Activated B cell treated with CpG ODN at 0.5 μM for 24 hours (primary cell): ENCODE measurements around the gene CARD11. TPM values are rescaled to one million over a fixed set of nuclear protein-coding genes. Genes with fewer than 3 reads are reported as not detected.
"Not testable (repeated sequence)": the region's sequence is repeated elsewhere in the genome, so short reads cannot be mapped to it uniquely, and the experiment has no call there.

Experiments
- ATAC-seq: fragments of 200-7000 bp; cut with Tn5 transposase; one replicate; pipeline ENCODE4 v1.10.0; 2021; ENCODE audit warnings: low read depth, mild to moderate bottlenecking, moderate library complexity
- CTCF ChIA-PET: fragments of 350-600 bp; sonication (Branson Sonifier 250); formaldehyde crosslinking; loops from one replicate; lab custom pipeline; 2021; ENCODE audit warnings: antibody characterized with exemption; lab: Charles Lee
- POLR2A ChIA-PET: fragments of 350-600 bp; sonication (Branson Sonifier 250); formaldehyde crosslinking; loops from one replicate; lab custom pipeline; 2021; ENCODE audit warnings: antibody characterized with exemption; lab: Charles Lee
- DNase-seq: peaks from one replicate; pipeline ENCODE4 v3.0.0; 2022
- H3K27ac Mint-ChIP-seq: one replicate; pipeline ENCODE4 v1.8.0; 2020; ENCODE audit warnings: mixed read lengths
- H3K27me3 Mint-ChIP-seq: one replicate; pipeline ENCODE4 v1.8.0; 2021; ENCODE audit warnings: mixed read lengths
- H3K36me3 Mint-ChIP-seq: one replicate; pipeline ENCODE4 v1.8.0; 2021; ENCODE audit warnings: low read depth, mixed read lengths
- H3K4me1 Mint-ChIP-seq: one replicate; pipeline ENCODE4 v1.8.0; 2021; ENCODE audit warnings: mixed read lengths
- H3K4me3 Mint-ChIP-seq: one replicate; pipeline ENCODE4 v1.8.0; 2020; ENCODE audit warnings: mild to moderate bottlenecking, mixed read lengths
- H3K9me3 Mint-ChIP-seq: one replicate; pipeline ENCODE4 v1.8.0; 2020; ENCODE audit warnings: mixed read lengths
- intact Hi-C: fragments of 100-400 bp; cut with micrococcal nuclease; formaldehyde crosslinking; loops from one replicate; pipeline ENCODE4 v1.15.1; 2024
- total RNA-seq: library from RNA; stranded (reverse); gene quantifications from 2 replicates; pipeline ENCODE4 v1.2.3, GENCODE V29; 2022
- TF ChIP-seq, protein P1 (sequence below): fragments of 200-600 bp; IDR thresholded peaks from one replicate; pipeline ENCODE4 v1.8.0; 2022; ENCODE audit warnings: antibody characterized with exemption, mild to moderate bottlenecking

Gene CARD11
- total RNA-seq, 1 donor from 2014 or later: 114 TPM

DNA sequence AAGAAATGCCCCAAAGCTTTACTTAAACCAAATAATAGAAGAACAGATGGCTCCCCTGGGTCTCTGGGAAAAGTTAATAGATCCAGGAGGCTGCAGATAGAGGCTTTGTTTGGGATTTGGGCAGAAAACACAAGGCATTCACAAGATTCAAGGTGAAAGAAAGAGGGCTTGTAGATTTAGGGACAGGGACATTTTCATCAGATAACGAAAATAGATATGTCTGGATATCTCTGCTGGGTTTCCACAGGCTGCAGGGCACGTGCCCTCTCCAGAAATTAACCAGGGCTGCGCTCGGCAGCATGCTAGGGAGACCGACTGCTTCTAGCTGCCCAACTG lies 14.9 kb downstream of the CARD11 start:
- Mint-ChIP-seq H3K36me3 (peaks cover 75% of the 10 kb centered on the region), H3K9me3 (peaks cover 2% of the 10 kb centered on the region), H3K4me1 (peaks cover 50% of the 10 kb centered on the region), H3K27me3 (no peaks in the 10 kb centered on the region), H3K27ac (peak overlapping the region; percentile 12), H3K4me3 (no peak overlapping the region)
- TF ChIP-seq, protein P1, sequence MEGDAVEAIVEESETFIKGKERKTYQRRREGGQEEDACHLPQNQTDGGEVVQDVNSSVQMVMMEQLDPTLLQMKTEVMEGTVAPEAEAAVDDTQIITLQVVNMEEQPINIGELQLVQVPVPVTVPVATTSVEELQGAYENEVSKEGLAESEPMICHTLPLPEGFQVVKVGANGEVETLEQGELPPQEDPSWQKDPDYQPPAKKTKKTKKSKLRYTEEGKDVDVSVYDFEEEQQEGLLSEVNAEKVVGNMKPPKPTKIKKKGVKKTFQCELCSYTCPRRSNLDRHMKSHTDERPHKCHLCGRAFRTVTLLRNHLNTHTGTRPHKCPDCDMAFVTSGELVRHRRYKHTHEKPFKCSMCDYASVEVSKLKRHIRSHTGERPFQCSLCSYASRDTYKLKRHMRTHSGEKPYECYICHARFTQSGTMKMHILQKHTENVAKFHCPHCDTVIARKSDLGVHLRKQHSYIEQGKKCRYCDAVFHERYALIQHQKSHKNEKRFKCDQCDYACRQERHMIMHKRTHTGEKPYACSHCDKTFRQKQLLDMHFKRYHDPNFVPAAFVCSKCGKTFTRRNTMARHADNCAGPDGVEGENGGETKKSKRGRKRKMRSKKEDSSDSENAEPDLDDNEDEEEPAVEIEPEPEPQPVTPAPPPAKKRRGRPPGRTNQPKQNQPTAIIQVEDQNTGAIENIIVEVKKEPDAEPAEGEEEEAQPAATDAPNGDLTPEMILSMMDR: no peak
- intact Hi-C loops: no loop called here
- ChIA-PET POLR2A (no interaction called here), CTCF (no interaction called here)
- no peak for ATAC-seq
- no peak for DNase-seq

DNA sequence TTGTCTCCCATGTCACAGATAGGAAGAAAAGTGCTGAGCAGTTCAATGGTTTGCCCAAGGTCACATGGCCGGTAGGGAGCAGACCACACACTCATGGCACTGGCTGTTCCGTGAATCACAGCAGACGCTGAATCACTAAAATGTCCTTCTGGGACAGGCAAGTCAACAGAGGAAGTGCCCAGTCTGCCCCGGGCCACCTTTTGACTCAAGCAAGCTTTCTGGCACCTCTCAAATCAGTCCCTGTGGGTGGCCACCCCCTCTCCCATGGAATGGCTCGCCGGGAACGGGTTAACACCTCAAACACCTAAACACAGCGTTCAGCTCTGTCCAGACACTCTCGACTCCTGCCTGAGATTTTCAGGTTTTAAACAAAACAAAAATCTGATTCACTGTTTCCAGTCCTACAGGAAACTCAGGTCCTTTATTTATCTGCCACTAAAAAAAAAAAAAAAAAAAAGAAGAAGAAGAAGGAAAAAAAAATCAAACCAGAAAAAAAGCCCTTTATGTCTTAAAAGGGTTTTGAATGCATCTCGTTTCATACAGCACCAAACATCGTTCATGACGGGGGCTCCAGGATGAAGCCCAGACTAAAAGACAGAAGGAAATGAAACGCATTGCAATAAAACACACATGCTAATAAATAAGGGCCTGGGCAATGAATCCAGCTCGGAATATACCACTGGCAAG lies 15.5 kb downstream of the CARD11 start:
- POLR2A ChIA-PET: interaction anchor here (0.9 kb wide), 1 partner anchor 12 kb away, joined by 11 read pairs; no protein-coding TSS in a partner anchor

DNA sequence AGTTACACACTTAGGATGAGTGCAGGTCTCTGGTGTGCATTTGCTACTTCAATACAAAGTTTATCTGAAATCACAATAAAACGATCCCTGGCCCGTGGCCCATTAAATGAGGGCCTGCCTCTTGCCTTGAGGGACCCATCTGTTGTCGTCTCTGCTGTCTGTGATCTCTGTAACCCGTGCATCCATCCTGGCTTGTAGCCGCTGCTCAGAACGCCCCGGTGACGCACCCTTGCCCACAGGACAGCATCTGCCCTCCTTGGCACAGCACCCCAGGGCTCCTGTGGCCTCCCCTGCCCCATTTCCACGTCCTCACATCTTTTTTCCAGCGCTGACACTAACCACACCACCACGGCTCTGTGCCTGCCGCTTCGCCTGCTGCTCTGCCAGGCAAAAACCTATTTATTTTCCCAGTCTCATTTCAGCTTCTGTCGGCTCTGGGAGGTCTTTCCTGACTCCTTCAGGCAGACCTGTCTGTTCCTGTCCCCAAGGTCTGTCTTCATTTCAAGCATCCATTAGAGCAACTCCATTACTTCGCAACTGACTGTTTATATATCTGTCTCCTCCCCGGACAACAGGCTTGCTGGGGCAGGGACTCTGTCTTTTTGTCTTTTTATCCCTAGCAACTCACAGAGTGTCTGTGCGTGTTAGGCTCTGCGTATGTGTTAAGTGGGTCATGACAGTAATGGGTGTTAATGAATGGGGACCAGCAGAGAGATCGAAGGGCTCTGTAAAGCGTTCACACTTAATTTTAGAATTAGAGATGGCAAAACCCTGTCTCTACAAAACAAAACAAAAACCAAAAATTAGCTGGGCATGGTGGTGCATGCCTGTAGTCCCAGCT lies 16.4 kb downstream of the CARD11 start:
- intact Hi-C loops: no loop called here
- no peak for ATAC-seq
- H3K9me3 Mint-ChIP-seq: peaks cover 3% of the 10 kb centered on the region
- H3K36me3 Mint-ChIP-seq: peaks cover 75% of the 10 kb centered on the region
- no peak overlapping the region for H3K4me3 Mint-ChIP-seq
- ChIA-PET CTCF (no interaction called here), POLR2A (interaction anchor here (0.9 kb wide), 1 partner anchor 13 kb away, joined by 11 read pairs; no protein-coding TSS in a partner anchor)
- peaks cover 40% of the 10 kb centered on the region for H3K4me1 Mint-ChIP-seq
- DNase-seq: no peak
- peak overlapping the region; percentile 52 for H3K27ac Mint-ChIP-seq
- TF ChIP-seq, protein P1: no peak
- H3K27me3 Mint-ChIP-seq: no peaks in the 10 kb centered on the region

More for the DNA sequence above, 15.5 kb downstream of the CARD11 start:
- H3K4me3 Mint-ChIP-seq: peak overlapping the region; percentile 20
- DNase-seq: no peak
- ATAC-seq: peak; percentile 25
- peak overlapping the region; percentile 59 for H3K27ac Mint-ChIP-seq
- intact Hi-C loops: no loop called here
- peaks cover 72% of the 10 kb centered on the region for H3K36me3 Mint-ChIP-seq
- TF ChIP-seq, protein P1: no peak
- peaks cover 46% of the 10 kb centered on the region for H3K4me1 Mint-ChIP-seq
- H3K27me3 Mint-ChIP-seq: no peaks in the 10 kb centered on the region
- CTCF ChIA-PET: no interaction called here
- peaks cover 2% of the 10 kb centered on the region for H3K9me3 Mint-ChIP-seq

DNA sequence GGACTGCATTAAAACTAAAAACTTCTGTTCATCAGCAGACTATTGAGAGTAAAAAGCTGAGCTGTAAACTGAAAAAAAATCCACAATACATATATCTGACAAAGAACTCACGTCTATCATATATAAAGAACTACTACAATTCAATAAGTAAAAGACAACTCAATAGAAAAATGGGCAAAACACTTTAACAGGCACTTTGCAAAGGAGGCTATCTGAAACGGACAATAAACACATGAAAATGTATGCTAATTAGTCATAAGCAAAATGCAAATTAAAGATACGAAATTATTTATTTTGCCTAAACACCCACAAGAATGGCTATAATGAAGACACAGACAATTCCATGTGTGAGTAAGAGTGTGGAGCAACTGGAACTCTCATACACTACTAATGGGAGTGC lies 18.1 kb downstream of the CARD11 start:
- ChIA-PET POLR2A (interaction anchor here (0.6 kb wide), 1 partner anchor 1708 kb away, joined by 3 read pairs; no protein-coding TSS in a partner anchor), CTCF (no interaction called here)
- Mint-ChIP-seq H3K9me3 (peaks cover 16% of the 10 kb centered on the region), H3K27ac (no peak overlapping the region), H3K4me1 (peaks cover 43% of the 10 kb centered on the region), H3K4me3 (no peak overlapping the region), H3K27me3 (no peaks in the 10 kb centered on the region), H3K36me3 (peaks cover 77% of the 10 kb centered on the region)
- ATAC-seq (no peak), DNase-seq (no peak)
- intact Hi-C loops: no loop called here
- TF ChIP-seq, protein P1: no peak

DNA sequence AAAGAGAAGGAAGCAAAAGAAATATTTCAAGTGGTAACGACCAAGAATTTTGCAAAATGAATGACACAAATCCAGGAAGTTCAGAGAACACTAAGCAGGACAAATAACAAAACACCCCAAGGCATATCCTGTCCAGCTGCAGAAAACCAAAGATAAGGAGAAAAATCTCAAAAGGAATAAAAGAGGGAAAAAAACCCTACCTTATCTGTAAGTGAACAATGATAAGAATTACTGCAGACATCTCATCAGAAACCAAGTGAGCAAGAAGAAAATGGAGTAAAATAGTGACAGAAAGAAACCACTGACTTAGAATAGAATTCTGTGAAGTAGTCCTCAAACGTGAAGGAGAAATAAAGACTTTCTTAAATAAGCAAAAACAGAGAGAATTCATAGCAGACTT lies 21.8 kb downstream of the CARD11 start:
- no peak for DNase-seq
- Mint-ChIP-seq H3K27ac (peak overlapping the region; percentile 25), H3K36me3 (peaks cover 76% of the 10 kb centered on the region), H3K4me3 (no peak overlapping the region), H3K4me1 (peaks cover 28% of the 10 kb centered on the region), H3K9me3 (peaks cover 24% of the 10 kb centered on the region), H3K27me3 (no peaks in the 10 kb centered on the region)
- ATAC-seq: no peak
- TF ChIP-seq, protein P1: no peak
- POLR2A ChIA-PET: no interaction called here
- intact Hi-C loops: loop anchor here (5.0 kb wide), 1 partner anchor 45 kb away; no protein-coding TSS in a partner anchor
- CTCF ChIA-PET: no interaction called here

DNA sequence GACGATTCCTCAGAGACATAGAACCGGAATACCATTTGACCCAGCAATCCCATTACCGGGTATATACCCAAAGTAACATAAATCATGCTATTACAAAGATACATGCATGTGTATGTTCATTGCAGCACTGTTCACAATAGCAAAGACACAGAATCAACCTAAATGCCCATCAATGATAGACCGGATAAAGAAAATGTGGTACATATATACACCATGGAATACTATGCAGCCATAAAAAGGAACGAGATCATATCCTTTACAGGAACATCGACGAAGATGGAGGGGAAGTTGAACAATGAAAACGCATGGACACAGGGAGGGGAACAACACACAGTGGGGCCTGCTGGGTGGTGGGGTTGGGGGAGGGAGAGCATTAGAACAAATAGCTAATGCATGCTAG lies 22.4 kb downstream of the CARD11 start:
- H3K27ac Mint-ChIP-seq, CTCF ChIA-PET, ATAC-seq, DNase-seq, H3K27me3 Mint-ChIP-seq, H3K4me3 Mint-ChIP-seq, POLR2A ChIA-PET: not testable (repeated sequence)
- Mint-ChIP-seq H3K36me3 (peaks cover 79% of the 10 kb centered on the region), H3K4me1 (peaks cover 28% of the 10 kb centered on the region), H3K9me3 (peaks cover 24% of the 10 kb centered on the region)
- intact Hi-C loops: loop anchor here (5.0 kb wide), 1 partner anchor 44 kb away; no protein-coding TSS in a partner anchor
